BJ (cell line): Measurements from ENCODE around the gene TMC4. TPM values are rescaled to one million over a fixed set of nuclear protein-coding genes. Genes with fewer than 3 reads are reported as not detected.
A peak's percentile ranks its signal among the peaks of the same experiment; 100 is the strongest.

ENCODE experiments used
- CTCF ChIA-PET: fragments of 350-600 bp; formaldehyde crosslinking; extraction: SDS; loops from one replicate; lab custom pipeline; 2021; ENCODE audit warnings: antibody characterized with exemption, inconsistent platforms; lab: Yijun Ruan, JAX
- POLR2A ChIA-PET: fragments of 300-600 bp; sonication (Branson Sonifier 250); formaldehyde crosslinking; extraction: SDS; loops from one replicate; lab custom pipeline; 2021; ENCODE audit warnings: antibody characterized with exemption; lab: Charles Lee
- DNase-seq: peaks from one replicate; pipeline ENCODE4 v3.0.0-alpha.2; 2011; ENCODE audit warnings: low read depth
- H3K27me3 ChIP-seq: 2 replicates; pipeline ENCODE4 v1.6.0; 2011; ENCODE audit warnings: low read length; ENCODE audit not compliant: control insufficient read depth, insufficient read depth
- H3K36me3 ChIP-seq: 2 replicates; pipeline ENCODE4 v1.5.1; 2011; ENCODE audit warnings: low read length; ENCODE audit not compliant: control insufficient read depth, insufficient read depth
- H3K4me3 ChIP-seq: 2 replicates; pipeline ENCODE4 v1.5.1; 2011; ENCODE audit warnings: low read depth, mild to moderate bottlenecking, control low read depth, low read length
- CTCF ChIP-seq: IDR thresholded peaks from 2 replicates; pipeline ENCODE4 v1.5.1; 2011; ENCODE audit warnings: low read depth, mild to moderate bottlenecking, control low read depth, inconsistent platforms, low read length, moderate library complexity; ENCODE audit not compliant: insufficient read depth
- polyA plus RNA-seq: library from polyadenylated mRNA; depleted of rRNA; stranded (reverse); fragments of >200 nt; gene quantifications from 2 replicates; pipeline ENCODE4 v1.2.3, GENCODE V29; 2011; rRNA removed

TMC4 gene
- polyA plus RNA-seq, 1 experiment, result 0.55 TPM

DNA sequence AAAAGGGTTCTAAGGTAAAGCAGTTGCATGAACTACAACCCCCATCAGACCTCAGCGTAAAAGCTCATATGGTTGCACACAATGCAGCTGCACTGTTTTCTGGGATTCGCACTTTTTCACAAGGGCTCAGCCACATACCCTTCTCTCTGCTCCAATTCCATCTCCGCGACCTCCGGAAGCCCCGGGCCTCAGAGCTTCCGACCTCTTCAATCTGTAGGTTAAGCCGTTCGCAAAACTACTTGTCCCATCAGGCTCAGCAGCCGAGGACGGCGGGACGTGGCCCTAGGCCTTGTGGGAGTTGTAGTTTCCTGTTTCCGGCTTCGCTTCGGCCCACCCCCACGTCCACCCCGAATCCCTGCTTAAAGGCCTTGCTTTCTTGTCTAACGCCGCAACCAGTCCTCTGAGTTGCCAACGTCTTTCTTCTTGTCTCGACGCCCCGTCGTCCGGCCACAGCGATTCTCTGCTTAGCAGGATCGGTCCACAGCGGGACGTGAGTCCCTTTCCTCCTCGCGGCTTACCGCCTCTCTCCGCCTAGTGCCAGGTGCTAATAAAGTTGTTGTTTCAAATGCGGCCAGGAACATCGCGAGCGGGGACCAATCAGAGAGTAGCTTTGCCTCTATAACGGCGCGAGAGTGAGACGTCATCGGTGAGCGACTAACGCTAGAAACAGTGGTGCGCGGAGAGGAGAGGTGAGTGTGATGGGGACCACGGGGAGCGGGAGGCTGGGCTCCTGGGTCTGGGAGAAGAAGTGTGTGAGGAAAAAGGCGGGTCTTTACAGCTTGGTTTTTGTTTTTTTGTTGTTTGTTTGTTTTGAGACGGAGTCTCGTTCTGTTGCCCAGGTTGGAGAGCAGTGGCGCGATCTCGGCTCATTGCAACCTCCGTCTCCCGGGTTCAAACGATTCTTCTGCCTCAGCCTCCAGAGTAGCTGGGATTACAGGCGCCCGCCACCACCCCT is 57.6 kb downstream of the TMC4 start, which contains the start of the genes PRPF31 and TFPT:
TSS of gene PRPF31 (plus strand) at position 646 of the 955 bp plus-strand sequence. CDS start 2,525 bp downstream, outside the sequence.
TSS of gene TFPT (minus strand) at position 549 of the 955 bp plus-strand sequence. CDS start at position 161, 388 bp downstream.
- ChIA-PET CTCF (interaction anchor here (0.7 to 1.4 kb wide), 2 partner anchors 17 to 18 kb away, joined by 3 to 4 read pairs; no protein-coding TSS in a partner anchor), POLR2A (interaction anchor here (1.4 kb wide), 1 partner anchor 22 kb away, joined by 7 read pairs; the partner anchor contains the start of gene CNOT3)
- Histone ChIP-seq H3K27me3 (no peaks in the 10 kb centered on the region), H3K4me3 (peak within 1 kb of the TSS; percentile 67), H3K36me3 (peaks cover 11% of the 10 kb centered on the region)
- no peak for TF ChIP-seq CTCF
- peak; percentile 77 for DNase-seq

DNA sequence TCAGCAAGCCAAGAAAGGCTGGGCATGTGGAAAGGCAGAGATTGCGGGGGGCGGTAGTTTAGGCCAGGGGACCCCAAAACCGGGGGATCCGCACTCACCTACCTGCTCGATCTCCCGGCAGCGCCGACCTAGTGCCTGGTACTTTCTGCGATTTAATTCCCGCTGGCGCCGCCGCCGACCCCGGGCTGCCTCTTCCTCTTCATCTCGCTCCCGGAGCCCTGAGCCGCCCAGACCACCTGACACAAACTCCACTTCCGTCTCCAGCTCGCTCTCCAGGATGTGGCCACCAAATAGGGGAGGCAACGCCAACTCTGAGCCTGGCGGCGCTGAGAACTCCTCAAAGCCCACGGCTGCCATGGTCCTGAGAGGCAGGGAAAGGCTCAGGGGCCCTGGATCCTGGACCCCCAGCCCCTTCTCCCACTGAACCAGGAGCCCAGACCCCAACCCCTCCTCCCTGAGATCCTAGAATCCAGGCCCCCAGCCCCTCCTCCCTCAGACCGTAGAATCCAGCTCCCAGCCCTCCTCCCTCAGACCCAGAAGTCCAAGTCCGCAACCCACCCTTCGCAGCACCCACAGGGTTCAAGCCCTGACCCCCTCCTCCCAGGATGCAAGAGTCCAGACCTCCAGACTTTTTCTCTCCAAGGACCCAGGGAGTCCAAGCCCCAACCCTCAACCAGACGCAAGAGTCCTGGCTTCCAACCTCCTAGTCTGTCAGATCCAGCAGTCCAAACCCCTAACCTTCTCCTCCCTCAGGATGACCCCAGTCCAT is 58.4 kb downstream of the TMC4 start:
- Histone ChIP-seq H3K36me3 (peaks cover 12% of the 10 kb centered on the region), H3K4me3 (peak overlapping the region; percentile 67), H3K27me3 (no peaks in the 10 kb centered on the region)
- TF ChIP-seq CTCF, result no peak
- DNase-seq, result no peak
- ChIA-PET CTCF (interaction anchor here (0.7 to 1.4 kb wide), 2 partner anchors 16 to 17 kb away, joined by 3 to 4 read pairs; no protein-coding TSS in a partner anchor), POLR2A (interaction anchor here (1.4 kb wide), 1 partner anchor 23 kb away, joined by 7 read pairs; the partner anchor contains the start of gene CNOT3)

Other genes starting within 250 kb of the TMC4 start
- gene CACNG8, start 210.2 kb downstream of the TMC4 start, polyA plus RNA-seq, result 0.01 and 0.02 TPM in 2 replicates
- gene CACNG6, start 181.5 kb downstream of the TMC4 start, polyA plus RNA-seq, result 0.04 TPM in 2 replicates
- not detected in 2 replicates for gene VSTM1, start 109.3 kb downstream of the TMC4 start, polyA plus RNA-seq
- not detected in 2 replicates for gene TARM1, start 91.8 kb downstream of the TMC4 start, polyA plus RNA-seq
- gene OSCAR, start 72.4 kb downstream of the TMC4 start, polyA plus RNA-seq, result 0.27 and 0.66 TPM in 2 replicates
- gene NDUFA3, start 70.3 kb downstream of the TMC4 start, polyA plus RNA-seq, result 26.6 and 45.8 TPM in 2 replicates
- 15.3 and 18.8 TPM in 2 replicates for gene TFPT, start 57.5 kb downstream of the TMC4 start, polyA plus RNA-seq
- 27.7 and 39.4 TPM in 2 replicates for gene PRPF31, start 57.4 kb downstream of the TMC4 start, polyA plus RNA-seq
- gene CNOT3, start 35.4 kb downstream of the TMC4 start, polyA plus RNA-seq, result 6.2 and 6.3 TPM in 2 replicates
- 3.7 and 4.4 TPM in 2 replicates for gene LENG1, start 13.4 kb downstream of the TMC4 start, polyA plus RNA-seq
- gene MBOAT7, start 16.4 kb upstream of the TMC4 start, polyA plus RNA-seq, result 75.1 and 101 TPM in 2 replicates
- 36.2 and 53.9 TPM in 2 replicates for gene TSEN34, start 18.1 kb upstream of the TMC4 start, polyA plus RNA-seq
- 2,387 and 3,504 TPM in 2 replicates for gene RPS9, start 27.7 kb upstream of the TMC4 start, polyA plus RNA-seq
- gene LILRB3, start 49.8 kb upstream of the TMC4 start, polyA plus RNA-seq, result not detected in 2 replicates
- gene LILRA6, start 69.6 kb upstream of the TMC4 start, polyA plus RNA-seq, result not detected in 2 replicates
- gene LILRB5, start 84.1 kb upstream of the TMC4 start, polyA plus RNA-seq, result not detected in 2 replicates
- gene LILRB2, start 108.0 kb upstream of the TMC4 start, polyA plus RNA-seq, result not detected in 2 replicates
- not detected in 2 replicates for gene LILRA5, start 140.0 kb upstream of the TMC4 start, polyA plus RNA-seq
- not detected in 2 replicates for gene LILRA4, start 166.0 kb upstream of the TMC4 start, polyA plus RNA-seq
- gene LAIR1, start 191.8 kb upstream of the TMC4 start, polyA plus RNA-seq, result not detected in 2 replicates
- gene TTYH1, start 242.3 kb upstream of the TMC4 start, polyA plus RNA-seq, result not detected in 2 replicates